Measurements from ENCODE around the gene POU2F3.

The POU2F3 gene

GRCh38 chr11:120302001-120302805, 62.3 kb downstream of the POU2F3 start:
- H3K4me3 ChIP-seq (replicated peaks in 1 of 2; ENCODE audit: low read depth in 2 of 2, low read length in 2 of 2) = no peak overlapping the region
- DNase-seq (ENCODE audit: low read depth in 2 of 2) = no peak
- TF ChIP-seq, protein P1, sequence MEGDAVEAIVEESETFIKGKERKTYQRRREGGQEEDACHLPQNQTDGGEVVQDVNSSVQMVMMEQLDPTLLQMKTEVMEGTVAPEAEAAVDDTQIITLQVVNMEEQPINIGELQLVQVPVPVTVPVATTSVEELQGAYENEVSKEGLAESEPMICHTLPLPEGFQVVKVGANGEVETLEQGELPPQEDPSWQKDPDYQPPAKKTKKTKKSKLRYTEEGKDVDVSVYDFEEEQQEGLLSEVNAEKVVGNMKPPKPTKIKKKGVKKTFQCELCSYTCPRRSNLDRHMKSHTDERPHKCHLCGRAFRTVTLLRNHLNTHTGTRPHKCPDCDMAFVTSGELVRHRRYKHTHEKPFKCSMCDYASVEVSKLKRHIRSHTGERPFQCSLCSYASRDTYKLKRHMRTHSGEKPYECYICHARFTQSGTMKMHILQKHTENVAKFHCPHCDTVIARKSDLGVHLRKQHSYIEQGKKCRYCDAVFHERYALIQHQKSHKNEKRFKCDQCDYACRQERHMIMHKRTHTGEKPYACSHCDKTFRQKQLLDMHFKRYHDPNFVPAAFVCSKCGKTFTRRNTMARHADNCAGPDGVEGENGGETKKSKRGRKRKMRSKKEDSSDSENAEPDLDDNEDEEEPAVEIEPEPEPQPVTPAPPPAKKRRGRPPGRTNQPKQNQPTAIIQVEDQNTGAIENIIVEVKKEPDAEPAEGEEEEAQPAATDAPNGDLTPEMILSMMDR (IDR thresholded peaks at IDR 0.05; ENCODE audit: low read depth, low read length) = no peak

DNA sequence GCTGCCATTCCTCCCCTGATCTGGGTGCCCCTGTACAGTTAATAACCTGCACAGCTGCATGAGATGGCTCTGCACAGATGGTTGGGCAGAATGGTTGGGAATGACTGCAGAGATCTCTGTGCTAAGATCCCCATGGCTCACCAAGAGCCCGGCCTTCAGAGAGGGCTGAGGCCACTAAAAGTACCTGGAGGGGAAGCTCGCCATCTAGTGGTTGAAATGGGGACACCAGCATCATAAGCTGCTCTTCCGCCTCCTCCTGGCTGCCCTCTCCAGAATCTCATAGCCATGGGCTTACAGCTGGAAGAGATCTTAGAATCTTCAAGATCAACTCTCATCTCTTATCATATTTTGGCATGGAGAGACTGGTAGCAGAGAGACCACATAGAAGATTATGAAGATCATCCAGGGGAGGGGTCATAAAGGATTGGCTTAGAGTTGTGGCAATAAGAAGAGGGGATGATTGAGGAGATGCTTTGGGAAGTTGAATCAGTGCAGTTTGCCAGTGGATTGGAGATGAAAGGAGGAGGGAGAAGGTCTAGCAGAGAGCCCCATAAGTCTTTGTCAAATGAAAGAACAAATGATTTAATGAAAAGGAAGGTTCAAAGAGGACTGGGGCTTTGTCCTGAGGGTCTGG, 63.2 kb downstream of the POU2F3 start:
- DNase-seq (ENCODE audit: low read depth in 2 of 2) = peak; percentile 88 to 92
- TF ChIP-seq, protein P1 (IDR thresholded peaks at IDR 0.05; ENCODE audit: low read depth, low read length) = peak; percentile 98
- H3K4me3 ChIP-seq (replicated peaks in 1 of 2; ENCODE audit: low read depth in 2 of 2, low read length in 2 of 2) = no peak overlapping the region

DNA sequence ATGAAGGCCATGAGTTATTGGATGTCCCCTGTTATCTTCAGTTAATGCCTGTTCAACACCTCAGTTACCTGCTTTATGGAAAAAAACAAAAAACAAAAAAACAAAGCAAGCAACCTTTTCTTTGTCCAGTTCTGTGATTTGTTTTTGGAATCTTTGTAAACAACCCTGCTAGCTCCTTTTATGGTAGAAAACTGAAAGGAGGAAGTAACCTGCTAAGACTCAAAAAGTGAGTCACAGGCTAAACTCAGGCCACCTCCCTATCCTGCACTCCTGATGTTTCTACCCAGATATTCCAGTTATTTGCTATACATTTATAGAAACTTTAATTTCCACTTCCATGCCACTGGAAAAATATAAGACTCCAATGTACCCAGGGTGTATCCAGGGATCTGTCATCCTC, 64.6 kb downstream of the POU2F3 start:
- DNase-seq (ENCODE audit: low read depth in 2 of 2) = peak; percentile 13 to 55
- no peak overlapping the region for H3K4me3 ChIP-seq (replicated peaks in 1 of 2; ENCODE audit: low read depth in 2 of 2, low read length in 2 of 2)
- TF ChIP-seq, protein P1 (IDR thresholded peaks at IDR 0.05; ENCODE audit: low read depth, low read length) = no peak

DNA sequence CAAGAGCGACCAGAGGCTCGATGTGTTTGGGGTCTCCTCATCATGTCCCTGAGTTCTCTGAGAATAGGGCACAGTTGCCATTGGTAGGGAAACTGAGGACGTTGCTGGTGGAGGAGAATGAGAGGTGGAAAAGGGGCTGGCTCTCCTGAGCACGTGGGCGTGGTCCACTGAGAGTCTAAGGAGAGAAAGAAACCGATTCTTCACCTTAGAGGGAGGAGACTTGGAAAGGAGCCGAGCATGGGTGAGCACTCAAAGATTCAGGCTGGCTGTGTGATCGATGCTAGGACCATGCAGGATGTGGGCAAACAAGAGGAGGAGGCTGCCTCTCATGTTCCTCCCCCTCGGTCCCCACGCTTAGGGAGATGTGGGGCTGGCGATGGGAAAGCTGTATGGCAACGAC, 65.3 kb downstream of the POU2F3 start:
- TF ChIP-seq, protein P1 (IDR thresholded peaks at IDR 0.05; ENCODE audit: low read depth, low read length) = no peak
- DNase-seq (ENCODE audit: low read depth in 2 of 2) = no peak
- no peak overlapping the region for H3K4me3 ChIP-seq (replicated peaks in 1 of 2; ENCODE audit: low read depth in 2 of 2, low read length in 2 of 2)

DNA sequence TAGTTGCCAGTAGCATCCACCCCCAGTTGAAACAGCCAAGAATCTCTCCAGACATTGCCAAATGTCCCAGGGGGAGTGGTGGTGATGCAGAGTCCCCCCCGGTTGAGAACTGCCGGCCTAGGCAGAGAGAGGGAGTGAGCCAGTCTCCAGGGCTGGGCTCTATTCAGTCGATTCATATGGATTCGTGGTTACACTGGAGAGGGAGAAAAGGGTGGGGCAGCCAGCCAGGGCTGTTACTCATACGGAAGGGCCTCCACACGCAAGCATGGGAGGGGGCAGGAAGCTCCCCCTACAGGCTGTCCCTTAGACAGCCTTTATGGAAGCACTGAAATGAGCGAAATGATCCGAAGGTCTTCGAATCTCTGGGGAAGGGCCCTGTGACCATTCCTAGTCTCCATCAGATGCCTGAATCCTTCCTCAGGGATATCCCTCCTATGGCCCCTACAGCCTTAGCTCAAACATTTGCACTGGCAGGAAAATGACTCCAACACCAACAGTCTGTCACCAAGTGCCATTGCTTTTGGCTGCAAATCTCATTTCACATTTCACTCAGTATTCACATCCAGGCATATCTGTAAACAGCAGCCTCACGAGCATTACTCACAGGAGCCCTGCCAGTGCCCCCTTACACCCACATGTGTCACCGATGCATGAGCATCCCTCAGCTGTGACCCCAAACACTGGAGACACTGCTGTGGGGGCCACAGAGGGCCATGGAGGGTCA, 66.7 kb downstream of the POU2F3 start:
- TF ChIP-seq, protein P1 (IDR thresholded peaks at IDR 0.05; ENCODE audit: low read depth, low read length) = peak; percentile 69
- H3K4me3 ChIP-seq (replicated peaks in 1 of 2; ENCODE audit: low read depth in 2 of 2, low read length in 2 of 2) = no peak overlapping the region
- DNase-seq (ENCODE audit: low read depth in 2 of 2) = peak; percentile 85 to 95

GRCh38 chr11:120307476-120307875, 67.5 kb downstream of the POU2F3 start:
- no peak for DNase-seq (ENCODE audit: low read depth in 2 of 2)
- no peak overlapping the region for H3K4me3 ChIP-seq (replicated peaks in 1 of 2; ENCODE audit: low read depth in 2 of 2, low read length in 2 of 2)
- TF ChIP-seq, protein P1 (IDR thresholded peaks at IDR 0.05; ENCODE audit: low read depth, low read length) = no peak

Measured in cardiac fibroblast (primary cell).